WERI-Rb-1 (cell line): ENCODE data around the gene UGP2.

Experiments used
- DNase-seq: peaks from one replicate; pipeline ENCODE4 v3.0.0-alpha.2; 2020
- H3K27ac ChIP-seq: fragments of 250-450 bp; sonication (Bioruptor Pico); 2 replicates; pipeline ENCODE4 v1.5.1; 2020; ENCODE audit warnings: mild to moderate bottlenecking, moderate library complexity
- H3K27me3 ChIP-seq: fragments of 250-450 bp; sonication (Bioruptor Pico); 2 replicates; pipeline ENCODE4 v1.5.1; 2021; ENCODE audit warnings: mild to moderate bottlenecking, low read depth, moderate library complexity; ENCODE audit not compliant: insufficient read depth, severe bottlenecking
- H3K36me3 ChIP-seq: fragments of 250-450 bp; sonication (Bioruptor Pico); 2 replicates; pipeline ENCODE4 v1.5.1; 2020; ENCODE audit warnings: mild to moderate bottlenecking, moderate library complexity
- H3K4me3 ChIP-seq: 2 replicates; pipeline ENCODE4 v1.5.1; 2011; ENCODE audit warnings: low read depth, mild to moderate bottlenecking, control low read depth, low read length
- H3K9me3 ChIP-seq: fragments of 250-450 bp; sonication (Bioruptor Pico); 2 replicates; pipeline ENCODE4 v1.5.1; 2021; ENCODE audit warnings: mild to moderate bottlenecking, moderate library complexity; ENCODE audit not compliant: severe bottlenecking
- TF ChIP-seq, protein P1 (sequence below): IDR thresholded peaks from 2 replicates; pipeline ENCODE4 v1.5.1; 2011; ENCODE audit warnings: low read depth, mild to moderate bottlenecking, control low read depth, inconsistent platforms, low read length

UGP2 gene

DNA sequence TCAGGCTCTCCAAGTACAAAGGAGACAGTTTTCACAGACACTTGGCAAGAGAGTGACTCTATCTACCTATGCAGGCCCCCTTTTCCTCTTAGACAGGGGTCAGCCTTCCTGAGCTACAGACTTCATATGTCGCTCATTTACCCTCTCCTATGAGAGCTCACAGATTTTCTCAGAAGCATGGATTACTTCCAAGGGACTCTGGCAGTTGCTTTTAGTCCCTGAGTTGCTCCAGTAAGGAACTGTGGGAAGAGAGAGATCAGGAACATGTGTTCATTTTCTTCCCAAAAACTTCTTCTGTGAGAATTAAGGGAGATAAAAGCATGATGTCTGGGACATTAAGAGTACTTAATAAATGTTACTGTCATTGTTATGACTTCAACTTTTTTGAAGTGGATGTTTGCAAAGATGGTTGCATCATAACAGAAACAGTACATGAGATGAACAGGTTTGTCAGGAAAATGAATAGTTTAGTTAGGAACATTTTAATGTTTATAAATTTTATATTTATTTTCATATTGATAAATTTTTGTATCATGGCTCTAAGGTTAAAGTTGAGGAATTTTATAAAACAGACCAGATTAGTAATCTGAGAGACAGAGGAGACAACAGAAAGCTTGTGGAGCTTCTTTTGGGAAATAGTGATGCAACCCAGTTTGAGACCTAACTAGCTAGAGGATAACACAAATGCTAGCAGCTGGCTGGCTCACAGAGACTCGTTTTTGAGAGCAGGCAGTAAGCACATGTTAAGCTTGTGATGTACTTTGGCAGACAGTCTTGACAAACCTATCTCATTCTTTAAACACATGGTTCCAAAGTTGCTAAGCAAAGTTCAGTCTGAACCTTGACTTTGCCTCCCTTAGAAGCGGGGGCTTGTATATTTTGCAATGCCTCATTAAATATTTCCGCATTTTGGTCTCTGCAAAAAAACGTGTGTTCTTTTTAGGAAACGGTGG, 21.7 kb upstream of the UGP2 start:
- H3K27ac ChIP-seq, result no peak overlapping the region
- H3K9me3 ChIP-seq, result no peaks in the 10 kb centered on the region
- TF ChIP-seq, protein P1, sequence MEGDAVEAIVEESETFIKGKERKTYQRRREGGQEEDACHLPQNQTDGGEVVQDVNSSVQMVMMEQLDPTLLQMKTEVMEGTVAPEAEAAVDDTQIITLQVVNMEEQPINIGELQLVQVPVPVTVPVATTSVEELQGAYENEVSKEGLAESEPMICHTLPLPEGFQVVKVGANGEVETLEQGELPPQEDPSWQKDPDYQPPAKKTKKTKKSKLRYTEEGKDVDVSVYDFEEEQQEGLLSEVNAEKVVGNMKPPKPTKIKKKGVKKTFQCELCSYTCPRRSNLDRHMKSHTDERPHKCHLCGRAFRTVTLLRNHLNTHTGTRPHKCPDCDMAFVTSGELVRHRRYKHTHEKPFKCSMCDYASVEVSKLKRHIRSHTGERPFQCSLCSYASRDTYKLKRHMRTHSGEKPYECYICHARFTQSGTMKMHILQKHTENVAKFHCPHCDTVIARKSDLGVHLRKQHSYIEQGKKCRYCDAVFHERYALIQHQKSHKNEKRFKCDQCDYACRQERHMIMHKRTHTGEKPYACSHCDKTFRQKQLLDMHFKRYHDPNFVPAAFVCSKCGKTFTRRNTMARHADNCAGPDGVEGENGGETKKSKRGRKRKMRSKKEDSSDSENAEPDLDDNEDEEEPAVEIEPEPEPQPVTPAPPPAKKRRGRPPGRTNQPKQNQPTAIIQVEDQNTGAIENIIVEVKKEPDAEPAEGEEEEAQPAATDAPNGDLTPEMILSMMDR, result no peak
- DNase-seq, result no peak
- no peaks in the 10 kb centered on the region for H3K27me3 ChIP-seq
- H3K36me3 ChIP-seq, result no peaks in the 10 kb centered on the region
- H3K4me3 ChIP-seq, result no peak overlapping the region

DNA sequence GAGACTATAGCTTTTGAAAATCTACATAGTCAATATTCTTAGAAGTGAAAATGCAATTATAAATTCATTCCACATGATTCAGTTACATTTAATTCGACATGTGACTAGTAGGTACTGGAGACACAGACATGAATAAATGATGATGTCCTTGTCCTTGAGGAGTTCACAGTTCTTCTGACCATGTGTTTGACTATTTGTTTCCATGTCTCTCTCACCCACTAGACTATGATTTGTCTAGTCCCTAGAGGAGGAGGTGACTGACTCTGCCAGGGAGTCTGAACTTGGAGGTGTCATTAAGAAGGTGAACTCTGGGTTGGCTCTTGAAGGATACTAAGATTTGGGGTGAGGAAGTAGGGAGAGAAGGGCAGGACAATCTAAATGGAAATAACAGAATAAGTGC, 20.7 kb upstream of the UGP2 start:
- no peak for DNase-seq
- TF ChIP-seq, protein P1, result no peak
- Histone ChIP-seq H3K27me3 (no peaks in the 10 kb centered on the region), H3K9me3 (no peaks in the 10 kb centered on the region), H3K4me3 (no peak overlapping the region), H3K36me3 (no peaks in the 10 kb centered on the region), H3K27ac (no peak overlapping the region)

GRCh38 chr2:63821396-63821795, 20.3 kb upstream of the UGP2 start:
- no peaks in the 10 kb centered on the region for H3K36me3 ChIP-seq
- H3K4me3 ChIP-seq, result no peak overlapping the region
- no peaks in the 10 kb centered on the region for H3K27me3 ChIP-seq
- H3K9me3 ChIP-seq, result no peaks in the 10 kb centered on the region
- TF ChIP-seq, protein P1, result no peak
- no peak for DNase-seq
- H3K27ac ChIP-seq, result no peak overlapping the region

GRCh38 chr2:63822478-63822877, 19.2 kb upstream of the UGP2 start:
- no peak overlapping the region for H3K4me3 ChIP-seq
- DNase-seq, result no peak
- H3K27ac ChIP-seq, result no peak overlapping the region
- TF ChIP-seq, protein P1, result no peak
- H3K9me3 ChIP-seq, result no peaks in the 10 kb centered on the region
- H3K27me3 ChIP-seq, result no peaks in the 10 kb centered on the region
- H3K36me3 ChIP-seq, result no peaks in the 10 kb centered on the region

DNA sequence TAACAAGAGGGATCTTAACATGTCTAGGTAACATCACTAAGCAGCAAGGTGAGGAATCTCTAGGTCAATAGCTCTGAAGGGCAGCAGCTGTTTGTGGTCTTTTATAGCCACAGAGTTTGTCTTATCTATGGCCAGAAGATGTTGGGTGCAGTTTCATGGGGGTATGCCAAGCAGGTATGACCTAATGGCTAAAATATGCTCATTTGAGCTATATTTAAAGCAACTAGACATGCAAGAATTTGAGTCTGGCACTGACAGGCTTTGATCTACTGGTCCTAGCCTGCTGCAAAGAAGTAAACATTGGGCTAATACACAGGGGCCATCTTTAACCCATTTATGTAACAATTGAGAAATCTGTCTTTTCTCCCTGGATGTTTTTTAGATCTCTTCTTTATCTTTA, 13.9 kb upstream of the UGP2 start:
- Histone ChIP-seq H3K9me3 (no peaks in the 10 kb centered on the region), H3K27ac (no peak overlapping the region), H3K4me3 (no peak overlapping the region), H3K27me3 (no peaks in the 10 kb centered on the region), H3K36me3 (no peaks in the 10 kb centered on the region)
- DNase-seq, result no peak
- TF ChIP-seq, protein P1, result no peak

DNA sequence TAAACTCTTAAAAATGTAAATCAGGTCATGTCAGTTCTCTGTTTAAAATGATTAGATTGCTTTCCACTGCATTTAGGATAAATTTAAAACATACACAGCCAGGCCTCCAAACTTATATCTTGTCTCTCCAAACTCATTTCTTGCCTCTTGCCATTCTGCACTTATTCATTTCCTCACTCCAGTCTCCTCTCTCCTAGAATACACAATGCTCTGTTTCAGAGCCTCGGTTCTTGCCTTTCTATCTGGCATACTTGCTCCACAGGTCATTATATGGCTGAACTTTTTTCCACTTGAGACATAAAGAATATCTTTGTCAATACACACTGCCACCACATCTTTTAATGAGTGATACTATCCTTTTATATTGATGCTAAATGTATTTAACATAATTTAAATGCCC, 10.5 kb upstream of the UGP2 start:
- H3K36me3 ChIP-seq, result no peaks in the 10 kb centered on the region
- TF ChIP-seq, protein P1, result no peak
- no peak for DNase-seq
- no peaks in the 10 kb centered on the region for H3K9me3 ChIP-seq
- H3K27ac ChIP-seq, result no peak overlapping the region
- H3K4me3 ChIP-seq, result no peak overlapping the region
- H3K27me3 ChIP-seq, result no peaks in the 10 kb centered on the region
